ENCODE results near the gene PTPRJ. TPM values are rescaled to one million over a fixed set of nuclear protein-coding genes. Genes with fewer than 3 reads are reported as not detected.
"Not testable (repeated sequence)": the region's sequence is repeated elsewhere in the genome, so short reads cannot be mapped to it uniquely, and the experiment has no call there.

Gene PTPRJ
- total RNA-seq, 6 experiments from 2014 or later: 15.7 to 20.8 (median 19.2) TPM

DNA sequence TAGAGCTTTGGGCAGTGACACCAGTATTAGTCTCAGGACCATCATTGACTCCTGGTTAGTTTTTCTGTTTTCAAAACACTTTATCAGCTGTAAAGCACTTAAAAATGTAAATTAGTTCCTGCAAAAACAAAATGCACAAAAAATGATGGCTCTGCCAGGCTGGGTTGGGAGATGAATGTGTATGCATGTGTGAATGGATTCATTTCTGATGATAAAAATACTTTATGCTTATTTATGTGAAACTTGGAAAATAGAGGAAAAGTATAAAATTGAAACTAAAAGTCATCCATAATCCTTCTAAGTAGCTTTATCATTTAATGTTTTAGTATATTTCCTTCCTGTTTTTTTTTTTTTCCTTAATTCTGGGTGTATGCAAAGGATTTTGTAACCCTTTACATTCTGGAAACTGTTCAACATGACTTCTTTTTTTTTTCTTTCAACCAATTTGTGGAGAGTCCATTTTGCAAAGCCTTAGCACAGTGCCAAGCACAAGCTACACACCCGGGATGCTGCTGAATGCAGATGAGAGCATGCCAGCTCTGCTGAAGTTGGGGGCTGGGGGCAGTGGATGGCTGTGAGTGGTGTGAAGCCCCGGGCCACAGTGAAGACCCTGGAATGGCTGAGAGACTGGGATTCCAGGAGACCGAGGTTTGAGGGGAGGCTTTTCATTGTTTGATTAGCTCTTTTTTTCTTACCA lies 37.6 kb downstream of the PTPRJ start:
- Mint-ChIP-seq H3K27me3 (ENCODE audit: insufficient read depth) (peaks cover 2% of the 10 kb centered on the region), H3K4me1 (ENCODE audit: low read depth) (peaks cover 57% of the 10 kb centered on the region), H3K9me3 (no peaks in the 10 kb centered on the region), H3K27ac (peak overlapping the region; percentile 62; the same call in 1 of the 2 replicates), H3K4me3 (peak overlapping the region; percentile 47), H3K36me3 (ENCODE audit: low read depth) (peaks cover 5% of the 10 kb centered on the region; the same call in 1 of the 2 replicates)
- TF ChIP-seq, protein P1, sequence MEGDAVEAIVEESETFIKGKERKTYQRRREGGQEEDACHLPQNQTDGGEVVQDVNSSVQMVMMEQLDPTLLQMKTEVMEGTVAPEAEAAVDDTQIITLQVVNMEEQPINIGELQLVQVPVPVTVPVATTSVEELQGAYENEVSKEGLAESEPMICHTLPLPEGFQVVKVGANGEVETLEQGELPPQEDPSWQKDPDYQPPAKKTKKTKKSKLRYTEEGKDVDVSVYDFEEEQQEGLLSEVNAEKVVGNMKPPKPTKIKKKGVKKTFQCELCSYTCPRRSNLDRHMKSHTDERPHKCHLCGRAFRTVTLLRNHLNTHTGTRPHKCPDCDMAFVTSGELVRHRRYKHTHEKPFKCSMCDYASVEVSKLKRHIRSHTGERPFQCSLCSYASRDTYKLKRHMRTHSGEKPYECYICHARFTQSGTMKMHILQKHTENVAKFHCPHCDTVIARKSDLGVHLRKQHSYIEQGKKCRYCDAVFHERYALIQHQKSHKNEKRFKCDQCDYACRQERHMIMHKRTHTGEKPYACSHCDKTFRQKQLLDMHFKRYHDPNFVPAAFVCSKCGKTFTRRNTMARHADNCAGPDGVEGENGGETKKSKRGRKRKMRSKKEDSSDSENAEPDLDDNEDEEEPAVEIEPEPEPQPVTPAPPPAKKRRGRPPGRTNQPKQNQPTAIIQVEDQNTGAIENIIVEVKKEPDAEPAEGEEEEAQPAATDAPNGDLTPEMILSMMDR (IDR thresholded peaks at IDR 0.05): no peak
- DNase-seq: no peak

DNA sequence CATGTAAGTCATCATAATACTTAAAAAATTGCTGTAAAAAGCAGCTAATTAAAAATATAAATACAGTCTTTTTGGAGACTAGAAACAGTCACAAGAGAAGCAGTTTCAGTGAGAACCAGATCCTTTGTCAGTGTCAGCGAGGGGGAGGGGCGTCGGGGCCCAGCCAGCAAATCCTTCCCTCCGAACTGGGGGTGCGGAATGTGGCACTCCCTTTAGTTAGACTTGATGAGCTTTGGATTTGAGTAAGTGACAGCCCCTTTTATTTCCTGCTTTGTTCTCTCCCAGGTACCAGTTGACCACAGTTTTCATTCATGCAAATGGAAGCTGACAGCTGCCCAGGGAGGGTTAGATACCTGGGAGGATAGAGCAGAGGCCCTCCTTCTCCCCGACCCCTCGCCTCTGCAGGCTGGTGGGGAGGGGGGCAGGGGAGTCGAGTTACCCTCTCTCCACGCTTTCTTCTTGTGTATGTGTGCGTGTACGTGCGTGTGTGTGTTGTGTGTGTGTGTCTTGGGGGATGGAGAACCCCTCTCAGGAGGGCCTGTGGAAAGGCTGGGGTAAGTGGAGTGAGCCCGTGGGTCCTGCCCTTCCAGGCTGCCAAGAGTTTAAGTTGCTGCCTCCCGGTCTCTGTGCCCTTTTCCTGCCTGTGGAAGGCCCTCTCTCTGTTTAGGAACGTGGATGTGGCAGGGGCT lies 38.3 kb downstream of the PTPRJ start:
- Mint-ChIP-seq H3K9me3 (no peaks in the 10 kb centered on the region), H3K27me3 (ENCODE audit: insufficient read depth) (peaks cover 2% of the 10 kb centered on the region), H3K4me1 (ENCODE audit: low read depth) (peaks cover 50% of the 10 kb centered on the region), H3K4me3 (peak overlapping the region; percentile 47; the same call in 1 of the 2 replicates), H3K36me3 (ENCODE audit: low read depth) (peaks cover 5% of the 10 kb centered on the region; the same call in 1 of the 2 replicates), H3K27ac (peak overlapping the region; percentile 62; the same call in 1 of the 2 replicates)
- TF ChIP-seq, protein P1 (IDR thresholded peaks at IDR 0.05): no peak
- no peak for DNase-seq

DNA sequence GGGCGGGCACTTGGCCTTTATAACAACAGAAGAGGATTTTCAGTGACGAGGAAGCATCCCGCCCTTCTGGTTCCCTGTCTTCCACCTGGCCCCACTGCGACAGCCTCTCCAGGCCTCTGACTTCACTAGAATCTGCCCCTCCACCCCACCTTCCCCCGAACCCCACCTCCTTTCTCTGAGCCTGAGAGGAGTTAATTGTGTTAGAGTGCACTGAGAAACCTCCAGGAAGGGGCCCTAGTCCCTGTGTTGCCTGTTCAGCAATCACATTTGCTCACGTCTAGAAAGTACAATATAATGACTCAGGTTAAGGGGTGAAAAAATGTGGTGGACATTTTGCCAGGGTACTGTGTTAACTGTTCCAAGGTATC lies 38.8 kb downstream of the PTPRJ start:
- DNase-seq: no peak

DNA sequence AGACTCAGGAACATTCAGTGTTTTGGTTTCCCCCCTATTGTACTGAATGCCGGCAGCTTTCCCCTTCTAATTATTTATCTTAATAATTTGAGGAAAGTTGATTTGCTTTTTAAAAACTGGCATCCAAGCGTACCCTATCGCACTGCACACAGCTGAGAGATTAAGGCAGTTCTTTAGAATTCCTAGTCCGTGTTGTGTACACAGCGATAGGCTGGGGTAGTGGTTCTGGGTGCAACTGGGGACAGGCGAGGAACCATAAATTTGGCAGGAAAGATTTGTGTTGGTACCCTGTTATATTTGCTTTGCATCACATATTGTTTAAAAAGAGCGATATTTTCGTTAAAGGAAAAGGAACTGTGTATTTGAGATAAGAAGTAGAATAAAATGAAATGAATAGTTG lies 39.2 kb downstream of the PTPRJ start:
- Mint-ChIP-seq H3K36me3 (ENCODE audit: low read depth) (peaks cover 5% of the 10 kb centered on the region; the same call in 1 of the 2 replicates), H3K27me3 (ENCODE audit: insufficient read depth) (peaks cover 2% of the 10 kb centered on the region), H3K27ac (no peak overlapping the region), H3K4me3 (no peak overlapping the region), H3K9me3 (no peaks in the 10 kb centered on the region), H3K4me1 (ENCODE audit: low read depth) (peaks cover 46% of the 10 kb centered on the region)
- TF ChIP-seq, protein P1 (IDR thresholded peaks at IDR 0.05): no peak
- DNase-seq: no peak

More for the DNA sequence above, 38.8 kb downstream of the PTPRJ start:
- H3K4me1 Mint-ChIP-seq (ENCODE audit: low read depth): peaks cover 45% of the 10 kb centered on the region
- H3K36me3 Mint-ChIP-seq (ENCODE audit: low read depth): peaks cover 5% of the 10 kb centered on the region; the same call in 1 of the 2 replicates
- TF ChIP-seq, protein P1 (IDR thresholded peaks at IDR 0.05): no peak
- H3K27ac Mint-ChIP-seq: no peak overlapping the region
- H3K4me3 Mint-ChIP-seq: no peak overlapping the region
- H3K27me3 Mint-ChIP-seq (ENCODE audit: insufficient read depth): peaks cover 2% of the 10 kb centered on the region
- no peaks in the 10 kb centered on the region for H3K9me3 Mint-ChIP-seq

DNA sequence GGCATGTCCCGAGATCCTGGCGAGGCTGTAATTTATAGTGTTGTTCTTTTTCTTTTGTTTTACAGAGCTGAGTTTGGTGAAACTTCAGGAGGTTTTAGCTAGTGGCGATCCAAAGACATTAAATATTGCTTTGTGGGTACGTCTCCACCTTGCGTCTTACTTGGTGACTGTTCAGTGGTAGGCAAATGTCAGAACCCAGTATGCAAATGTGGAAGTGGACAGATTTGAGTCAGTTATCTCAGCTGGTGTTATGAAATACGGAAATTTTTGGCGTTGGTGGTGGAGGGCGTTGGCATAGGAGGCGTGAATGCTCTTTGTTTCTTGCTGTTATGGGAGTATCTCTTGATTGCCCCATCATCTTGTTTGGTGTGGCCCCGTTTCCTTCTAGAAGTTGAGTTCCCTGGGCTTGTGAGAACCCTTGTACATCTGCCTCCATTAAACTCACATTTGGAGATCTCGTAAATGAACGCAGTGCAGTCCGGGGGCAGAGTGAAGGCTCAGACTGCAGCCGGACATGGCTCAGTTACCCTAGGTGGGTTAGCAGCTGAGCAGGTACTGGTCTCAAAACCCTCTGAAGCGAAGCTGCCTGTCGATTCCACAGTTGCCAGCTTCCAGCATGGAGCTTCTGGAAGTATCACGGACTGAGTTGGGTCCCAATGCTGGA lies 39.9 kb downstream of the PTPRJ start:
- Mint-ChIP-seq H3K9me3 (no peaks in the 10 kb centered on the region), H3K36me3 (ENCODE audit: low read depth) (peaks cover 1% of the 10 kb centered on the region; the same call in 1 of the 2 replicates), H3K27ac (no peak overlapping the region), H3K4me3 (no peak overlapping the region), H3K27me3 (ENCODE audit: insufficient read depth) (peaks cover 2% of the 10 kb centered on the region), H3K4me1 (ENCODE audit: low read depth) (peaks cover 42% of the 10 kb centered on the region)
- no peak for DNase-seq
- TF ChIP-seq, protein P1 (IDR thresholded peaks at IDR 0.05): no peak

DNA sequence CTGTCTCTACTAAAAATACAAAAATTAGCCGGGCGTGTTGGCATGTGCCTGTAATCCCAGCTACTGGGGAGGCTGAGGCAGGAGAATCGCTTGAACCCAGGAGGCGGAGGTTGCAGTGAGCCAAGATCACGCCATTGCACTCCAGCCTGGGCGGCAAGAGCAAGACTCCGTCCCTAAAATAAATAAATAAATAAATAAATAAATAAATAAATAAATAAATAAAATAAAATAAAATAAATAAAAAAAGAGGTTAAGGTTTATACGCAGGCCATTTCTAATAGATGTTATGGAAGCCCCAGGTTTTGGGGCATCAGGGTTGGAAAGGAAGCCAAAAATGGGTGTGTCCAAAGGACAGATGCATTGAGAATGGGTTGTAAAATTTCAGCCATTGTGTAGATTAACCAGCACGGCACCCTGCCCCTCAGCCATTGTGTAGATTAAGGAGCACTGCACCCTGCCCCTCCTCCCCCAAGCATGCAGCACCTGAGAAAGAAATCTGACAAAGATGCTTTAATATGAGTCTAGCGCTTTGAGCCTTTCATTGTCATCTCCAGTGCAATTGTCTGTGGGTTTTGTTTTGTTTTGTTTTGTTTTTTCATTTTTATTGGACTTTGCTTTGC lies 41.0 kb downstream of the PTPRJ start:
- H3K27me3 Mint-ChIP-seq (ENCODE audit: insufficient read depth); H3K27ac Mint-ChIP-seq; H3K9me3 Mint-ChIP-seq; H3K36me3 Mint-ChIP-seq (ENCODE audit: low read depth); H3K4me3 Mint-ChIP-seq; DNase-seq: not testable (repeated sequence)
- H3K4me1 Mint-ChIP-seq (ENCODE audit: low read depth): peaks cover 39% of the 10 kb centered on the region

Data from HFFc6 (cell line).